GM12878 (cell line): ENCODE data around the gene PHACTR3. TPM values are rescaled to one million over a fixed set of nuclear protein-coding genes. Genes with fewer than 3 reads are reported as not detected.

Experiments
- ATAC-seq: fragments of 200-7000 bp; cut with Tn5 transposase; 3 replicates; pipeline ENCODE4 v1.9.1; 2020; ENCODE audit warnings: mild to moderate bottlenecking, moderate library complexity
- BruUV-seq: library from RNA; stranded (reverse); fragments of 400-500 nt; replicated peaks from 2 replicates; lab custom pipeline; 2021; lab: Mats Ljungman, UMichigan
- CTCF ChIA-PET: fragments of 300-600 bp; sonication (Branson Sonifier 250); formaldehyde crosslinking; extraction: SDS; loops from one replicate; lab custom pipeline; 2021; ENCODE audit warnings: inconsistent platforms; lab: Yijun Ruan, JAX
- POLR2A ChIA-PET: fragments of 350-600 bp; formaldehyde crosslinking; extraction: SDS; loops from one replicate; lab custom pipeline; 2021; ENCODE audit warnings: inconsistent platforms; lab: Charles Lee
- RAD21 ChIA-PET: fragments of 300-600 bp; sonication (Branson Sonifier 250); formaldehyde crosslinking; loops from one replicate; lab custom pipeline; 2023; ENCODE audit warnings: antibody characterized with exemption; ENCODE audit not compliant: unreplicated experiment; lab: Charles Lee
- SMC1A ChIA-PET: fragments of 300-600 bp; sonication (Branson Sonifier 250); formaldehyde crosslinking; loops from one replicate; lab custom pipeline; 2023; ENCODE audit not compliant: unreplicated experiment, uncharacterized antibody; lab: Charles Lee
- DNase-seq: peaks from one replicate; pipeline ENCODE4 v3.0.0-alpha.2; 2011; ENCODE audit warnings: low read depth, low spot score
- FAIRE-seq: peaks from 3 replicates; lab custom pipeline; 2011; peaks lifted over from hg19 to GRCh38; lab: Jason Lieb, UNC
- H2AFZ ChIP-seq: 2 replicates; pipeline ENCODE4 v1.6.0; 2011; ENCODE audit warnings: low read depth, low read length, control low read depth; ENCODE audit not compliant: control insufficient read depth
- H3K27ac ChIP-seq: 2 replicates; pipeline ENCODE4 v1.5.1; 2011; ENCODE audit warnings: control low read depth; ENCODE audit not compliant: control insufficient read depth, insufficient read depth
- H3K27me3 ChIP-seq, 2 experiments: replicated peaks in 1 of 2; 2 replicates each; pipeline versions ENCODE4 v1.6.0 to v1.6.1; 2011; ENCODE audit warnings: low read length in 1 of 2; ENCODE audit not compliant: control insufficient read depth in 2 of 2, insufficient read depth in 2 of 2
- H3K36me3 ChIP-seq, 2 experiments: 2 replicates each; pipeline ENCODE4 v1.5.1; 2011; ENCODE audit warnings: low read length in 1 of 2; ENCODE audit not compliant: control insufficient read depth in 2 of 2, insufficient read depth in 2 of 2
- H3K4me1 ChIP-seq: 2 replicates; pipeline ENCODE4 v1.6.1; 2011; ENCODE audit warnings: mild to moderate bottlenecking, low read length, moderate library complexity, mixed read lengths; ENCODE audit not compliant: control insufficient read depth, insufficient read depth
- H3K4me2 ChIP-seq: 2 replicates; pipeline ENCODE4 v1.6.0; 2011; ENCODE audit warnings: control low read depth; ENCODE audit not compliant: control insufficient read depth, insufficient read depth
- H3K4me3 ChIP-seq: fragments of 200-600 bp; sonication (generic); 2 replicates; pipeline ENCODE4 v1.5.1; 2016
- H3K79me2 ChIP-seq: 2 replicates; pipeline ENCODE4 v1.6.0; 2011; ENCODE audit warnings: low read length; ENCODE audit not compliant: control insufficient read depth, insufficient read depth
- H3K9ac ChIP-seq: 2 replicates; pipeline ENCODE4 v1.8.0; 2011; ENCODE audit warnings: low read length, control low read depth, mixed read lengths; ENCODE audit not compliant: control insufficient read depth, insufficient read depth
- H3K9me3 ChIP-seq: replicated peaks from 3 replicates; pipeline ENCODE4 v1.5.1; 2011; ENCODE audit warnings: mild to moderate bottlenecking, low read length; ENCODE audit not compliant: control insufficient read depth, insufficient read depth
- H4K20me1 ChIP-seq: 2 replicates; pipeline ENCODE4 v1.6.0; 2011; ENCODE audit not compliant: control insufficient read depth, insufficient read depth
- DPF2 ChIP-seq: fragments of 450-650 bp; IDR thresholded peaks from 2 replicates; pipeline ENCODE4 v1.6.1; 2017; ENCODE audit warnings: mild to moderate bottlenecking
- HDAC6 ChIP-seq: fragments of 200-600 bp; sonication (generic); IDR thresholded peaks from one replicate; pipeline ENCODE4 v1.8.0; 2017; ENCODE audit warnings: antibody characterized with exemption; ENCODE audit not compliant: unreplicated experiment
- JUNB ChIP-seq: IDR thresholded peaks from 2 replicates; pipeline ENCODE4 v1.6.1; 2016; ENCODE audit warnings: antibody characterized with exemption, mild to moderate bottlenecking
- MEF2A ChIP-seq: IDR thresholded peaks from 2 replicates; pipeline ENCODE4 v1.6.1; 2011; ENCODE audit warnings: low read depth, mild to moderate bottlenecking, low read length, moderate library complexity; ENCODE audit not compliant: insufficient read depth
- NFYA ChIP-seq: IDR thresholded peaks from 2 replicates; pipeline ENCODE4 v1.6.1; 2011; ENCODE audit warnings: low read depth, mild to moderate bottlenecking, low read length, improper control_type of control experiment, borderline replicate concordance
- NRF1 ChIP-seq: conservative IDR thresholded peaks from 2 replicates; pipeline ENCODE4 v1.6.1; 2011; ENCODE audit warnings: mild to moderate bottlenecking, low read depth, low read length, improper control_type of control experiment
- SPI1 ChIP-seq: IDR thresholded peaks from 2 replicates; pipeline ENCODE4 v1.6.1; 2011; ENCODE audit warnings: low read depth, mild to moderate bottlenecking, low read length, moderate library complexity, borderline replicate concordance; ENCODE audit not compliant: insufficient read depth
- SUZ12 ChIP-seq: fragments of 200-600 bp; sonication (generic); IDR thresholded peaks from one replicate; pipeline ENCODE4 v1.6.1; 2018; ENCODE audit warnings: antibody characterized with exemption, mild to moderate bottlenecking; ENCODE audit not compliant: unreplicated experiment
- ZNF207 ChIP-seq: fragments of 450-650 bp; IDR thresholded peaks from 2 replicates; pipeline ENCODE4 v1.6.1; 2014; ENCODE audit warnings: antibody characterized with exemption, mild to moderate bottlenecking, borderline replicate concordance
- WGBS: methylation state at CpG from one replicate; pipeline ENCODE4 v1.1.6; 2016; ENCODE audit warnings: low lambda C conversion rate; ENCODE audit not compliant: insufficient replicate concordance, insufficient coverage; ENCODE audit errors: missing lambda C conversion rate; 5-methylcytosine and 5-hydroxymethylcytosine counted together
- in situ Hi-C: fragments of 300-500 bp; cut with MboI; formaldehyde crosslinking; loops from 9 replicates; pipeline ENCODE4 v1.14.3; 2018; ENCODE audit warnings: mixed read lengths
- intact Hi-C: fragments of 100-400 bp; cut with micrococcal nuclease; formaldehyde crosslinking; loops from one replicate; pipeline ENCODE4 v1.14.2; 2022; ENCODE audit not compliant: unreplicated experiment
- polyA plus RNA-seq, 11 experiments: library from polyadenylated mRNA; depleted of rRNA in 4 of 11; unstranded in 6 of 11; stranded (reverse) in 5 of 11; fragments of >200 nt; fragmentation: Nextera tagmentation in 4 of 11; fragmentation: Illumina TruSeq in 1 of 11; extraction: Ambion mirVana in 4 of 11; extraction: Trizol in 1 of 11; gene quantifications; 1 replicate in 1 of 11; 2 replicates in 10 of 11; pipeline versions ENCODE4 v1.2.1 to v1.2.3, GENCODE V29; 2011 to 2016; ENCODE audit warnings: inconsistent platforms in 2 of 11, missing spikeins in 2 of 11, low read depth in 1 of 11
- total RNA-seq, 4 experiments: library from RNA; depleted of rRNA in 3 of 4; stranded (reverse); fragments of >200 nt in 3 of 4; fragmentation: Illumina TruSeq in 1 of 4; extraction: Trizol in 1 of 4; gene quantifications; 2 replicates each; pipeline versions ENCODE4 v1.2.1 to v1.2.3, GENCODE V29; 2013 to 2021
- TF ChIP-seq, protein P1 (sequence below), 3 experiments: IDR thresholded peaks in 2 of 3; conservative IDR thresholded peaks in 1 of 3; 2 replicates each; pipeline ENCODE4 v1.5.1; 2011; ENCODE audit warnings: low read depth in 3 of 3, low read length in 3 of 3, mild to moderate bottlenecking in 3 of 3, control low read depth in 2 of 3, moderate library complexity in 2 of 3, inconsistent platforms in 1 of 3, mixed read lengths in 1 of 3; ENCODE audit not compliant: control insufficient read depth in 2 of 3, insufficient read depth in 1 of 3; ENCODE audit errors: extremely low read depth in 1 of 3
- TF ChIP-seq, protein P2 (sequence below): fragments of 450-650 bp; conservative IDR thresholded peaks from 2 replicates; pipeline ENCODE4 v1.6.1; 2017; ENCODE audit warnings: mild to moderate bottlenecking, moderate library complexity
- TF ChIP-seq, protein P3 (sequence below): fragments of 450-650 bp; IDR thresholded peaks from 2 replicates; pipeline ENCODE4 v1.6.1; 2017; ENCODE audit warnings: low read depth, mild to moderate bottlenecking, moderate library complexity
- TF ChIP-seq, protein P4 (sequence below): fragments of 450-650 bp; IDR thresholded peaks from 2 replicates; pipeline ENCODE4 v1.6.1; 2017; ENCODE audit warnings: borderline replicate concordance
- TF ChIP-seq, protein P5 (sequence below): IDR thresholded peaks from 2 replicates; pipeline ENCODE4 v1.6.1; 2012; ENCODE audit warnings: low read length, inconsistent platforms

The PHACTR3 gene
- total and polyA plus RNA-seq, 10 of the 15 experiments (the other 5 are each of a cell fraction or from before 2014, with no cell fraction given), result 0.17 to 2.7 (median 0.27) TPM; not detected in 1

DNA sequence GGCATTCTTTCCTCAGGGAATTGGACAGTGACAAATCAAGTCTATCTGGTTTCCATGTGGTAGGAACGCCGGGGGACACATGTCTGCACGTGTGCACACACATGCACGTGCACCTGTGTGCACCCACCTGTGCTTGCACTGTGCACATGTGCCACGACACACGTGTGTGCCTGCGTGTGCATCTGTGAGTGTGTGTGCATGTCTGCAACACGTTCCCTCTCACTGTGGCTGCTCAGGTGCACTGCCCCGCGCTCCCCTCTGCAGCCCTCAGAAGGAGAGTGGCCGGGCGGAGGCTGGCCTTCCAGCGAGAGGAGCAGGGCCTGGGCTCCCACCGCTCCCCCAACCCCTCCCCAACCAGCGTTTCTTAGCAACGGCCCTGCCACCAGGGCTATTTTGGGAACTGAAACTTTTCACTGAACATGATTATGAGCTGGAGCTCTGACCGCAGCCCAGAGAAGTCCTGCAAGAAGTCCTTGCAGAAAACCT lies 147.8 kb downstream of the PHACTR3 start:
- intact Hi-C loops, result no loop called here
- Histone ChIP-seq H3K4me3 (peak overlapping the region; percentile 66), H2AFZ (peak overlapping the region; percentile 15; the same call in 1 of the 2 replicates), H3K79me2 (no peaks in the 10 kb centered on the region), H3K4me2 (peak overlapping the region; percentile 99), H3K27me3 (no peaks in the 10 kb centered on the region; a peak in 1 of 4 replicates), H3K36me3 (no peaks in the 10 kb centered on the region), H3K9me3 (no peaks in the 10 kb centered on the region), H3K27ac (peak overlapping the region; percentile 67), H3K9ac (no peak overlapping the region), H3K4me1 (peaks cover 28% of the 10 kb centered on the region), H4K20me1 (no peaks in the 10 kb centered on the region)
- WGBS, result 0% methylated on average over 13 of the region's 17 CpGs
- FAIRE-seq (peak; percentile 71), DNase-seq (peak; percentile 58), ATAC-seq (peak; percentile 89)
- BruUV-seq, result no TSS peak
- POLR2A ChIA-PET, result no interaction called here
- in situ Hi-C loops, result loop anchor here (5.0 kb wide), 2 partner anchors 155 to 180 kb away; no protein-coding TSS in a partner anchor
- SMC1A ChIA-PET, result interaction anchor here (1.0 to 1.5 kb wide), 3 partner anchors 85 to 188 kb away, joined by 3 to 7 read pairs (median 4); partner anchors contain the start of genes FAM217B and PPP1R3D
- CTCF ChIA-PET, result interaction anchor here (0.7 to 3.3 kb wide), 6 partner anchors 98 to 180 kb away, joined by 3 to 26 read pairs (median 6); no protein-coding TSS in a partner anchor
- RAD21 ChIA-PET, result interaction anchor here (0.7 to 1.3 kb wide), 5 partner anchors 99 to 180 kb away, joined by 3 to 6 read pairs (median 3); no protein-coding TSS in a partner anchor
- peak; percentile 93 for TF ChIP-seq MEF2A
- TF ChIP-seq, protein P1, sequence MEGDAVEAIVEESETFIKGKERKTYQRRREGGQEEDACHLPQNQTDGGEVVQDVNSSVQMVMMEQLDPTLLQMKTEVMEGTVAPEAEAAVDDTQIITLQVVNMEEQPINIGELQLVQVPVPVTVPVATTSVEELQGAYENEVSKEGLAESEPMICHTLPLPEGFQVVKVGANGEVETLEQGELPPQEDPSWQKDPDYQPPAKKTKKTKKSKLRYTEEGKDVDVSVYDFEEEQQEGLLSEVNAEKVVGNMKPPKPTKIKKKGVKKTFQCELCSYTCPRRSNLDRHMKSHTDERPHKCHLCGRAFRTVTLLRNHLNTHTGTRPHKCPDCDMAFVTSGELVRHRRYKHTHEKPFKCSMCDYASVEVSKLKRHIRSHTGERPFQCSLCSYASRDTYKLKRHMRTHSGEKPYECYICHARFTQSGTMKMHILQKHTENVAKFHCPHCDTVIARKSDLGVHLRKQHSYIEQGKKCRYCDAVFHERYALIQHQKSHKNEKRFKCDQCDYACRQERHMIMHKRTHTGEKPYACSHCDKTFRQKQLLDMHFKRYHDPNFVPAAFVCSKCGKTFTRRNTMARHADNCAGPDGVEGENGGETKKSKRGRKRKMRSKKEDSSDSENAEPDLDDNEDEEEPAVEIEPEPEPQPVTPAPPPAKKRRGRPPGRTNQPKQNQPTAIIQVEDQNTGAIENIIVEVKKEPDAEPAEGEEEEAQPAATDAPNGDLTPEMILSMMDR (IDR thresholded peaks at IDR 0.05 in 2 of 3, conservative IDR thresholded peaks at IDR 0.05 in 1 of 3; ENCODE audit: control insufficient read depth in 2 of 3, extremely low read depth in 1 of 3, insufficient read depth in 1 of 3, low read depth in 3 of 3, low read length in 3 of 3), result no peak
- TF ChIP-seq NFYA, result no peak
- TF ChIP-seq, protein P2, sequence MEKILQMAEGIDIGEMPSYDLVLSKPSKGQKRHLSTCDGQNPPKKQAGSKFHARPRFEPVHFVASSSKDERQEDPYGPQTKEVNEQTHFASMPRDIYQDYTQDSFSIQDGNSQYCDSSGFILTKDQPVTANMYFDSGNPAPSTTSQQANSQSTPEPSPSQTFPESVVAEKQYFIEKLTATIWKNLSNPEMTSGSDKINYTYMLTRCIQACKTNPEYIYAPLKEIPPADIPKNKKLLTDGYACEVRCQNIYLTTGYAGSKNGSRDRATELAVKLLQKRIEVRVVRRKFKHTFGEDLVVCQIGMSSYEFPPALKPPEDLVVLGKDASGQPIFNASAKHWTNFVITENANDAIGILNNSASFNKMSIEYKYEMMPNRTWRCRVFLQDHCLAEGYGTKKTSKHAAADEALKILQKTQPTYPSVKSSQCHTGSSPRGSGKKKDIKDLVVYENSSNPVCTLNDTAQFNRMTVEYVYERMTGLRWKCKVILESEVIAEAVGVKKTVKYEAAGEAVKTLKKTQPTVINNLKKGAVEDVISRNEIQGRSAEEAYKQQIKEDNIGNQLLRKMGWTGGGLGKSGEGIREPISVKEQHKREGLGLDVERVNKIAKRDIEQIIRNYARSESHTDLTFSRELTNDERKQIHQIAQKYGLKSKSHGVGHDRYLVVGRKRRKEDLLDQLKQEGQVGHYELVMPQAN, result no peak
- TF ChIP-seq SUZ12, result no peak
- TF ChIP-seq NRF1, result no peak
- TF ChIP-seq, protein P3, sequence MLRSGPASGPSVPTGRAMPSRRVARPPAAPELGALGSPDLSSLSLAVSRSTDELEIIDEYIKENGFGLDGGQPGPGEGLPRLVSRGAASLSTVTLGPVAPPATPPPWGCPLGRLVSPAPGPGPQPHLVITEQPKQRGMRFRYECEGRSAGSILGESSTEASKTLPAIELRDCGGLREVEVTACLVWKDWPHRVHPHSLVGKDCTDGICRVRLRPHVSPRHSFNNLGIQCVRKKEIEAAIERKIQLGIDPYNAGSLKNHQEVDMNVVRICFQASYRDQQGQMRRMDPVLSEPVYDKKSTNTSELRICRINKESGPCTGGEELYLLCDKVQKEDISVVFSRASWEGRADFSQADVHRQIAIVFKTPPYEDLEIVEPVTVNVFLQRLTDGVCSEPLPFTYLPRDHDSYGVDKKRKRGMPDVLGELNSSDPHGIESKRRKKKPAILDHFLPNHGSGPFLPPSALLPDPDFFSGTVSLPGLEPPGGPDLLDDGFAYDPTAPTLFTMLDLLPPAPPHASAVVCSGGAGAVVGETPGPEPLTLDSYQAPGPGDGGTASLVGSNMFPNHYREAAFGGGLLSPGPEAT, result no peak
- no peak for TF ChIP-seq ZNF207
- peak; percentile 82 for TF ChIP-seq SPI1
- TF ChIP-seq JUNB, result no peak
- TF ChIP-seq, protein P4, sequence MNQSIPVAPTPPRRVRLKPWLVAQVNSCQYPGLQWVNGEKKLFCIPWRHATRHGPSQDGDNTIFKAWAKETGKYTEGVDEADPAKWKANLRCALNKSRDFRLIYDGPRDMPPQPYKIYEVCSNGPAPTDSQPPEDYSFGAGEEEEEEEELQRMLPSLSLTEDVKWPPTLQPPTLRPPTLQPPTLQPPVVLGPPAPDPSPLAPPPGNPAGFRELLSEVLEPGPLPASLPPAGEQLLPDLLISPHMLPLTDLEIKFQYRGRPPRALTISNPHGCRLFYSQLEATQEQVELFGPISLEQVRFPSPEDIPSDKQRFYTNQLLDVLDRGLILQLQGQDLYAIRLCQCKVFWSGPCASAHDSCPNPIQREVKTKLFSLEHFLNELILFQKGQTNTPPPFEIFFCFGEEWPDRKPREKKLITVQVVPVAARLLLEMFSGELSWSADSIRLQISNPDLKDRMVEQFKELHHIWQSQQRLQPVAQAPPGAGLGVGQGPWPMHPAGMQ, result no peak
- TF ChIP-seq HDAC6, result no peak
- 0 out of 2 replicates have a peak, but pooled peaks have one; percentile 56 for TF ChIP-seq DPF2
- TF ChIP-seq, protein P5, sequence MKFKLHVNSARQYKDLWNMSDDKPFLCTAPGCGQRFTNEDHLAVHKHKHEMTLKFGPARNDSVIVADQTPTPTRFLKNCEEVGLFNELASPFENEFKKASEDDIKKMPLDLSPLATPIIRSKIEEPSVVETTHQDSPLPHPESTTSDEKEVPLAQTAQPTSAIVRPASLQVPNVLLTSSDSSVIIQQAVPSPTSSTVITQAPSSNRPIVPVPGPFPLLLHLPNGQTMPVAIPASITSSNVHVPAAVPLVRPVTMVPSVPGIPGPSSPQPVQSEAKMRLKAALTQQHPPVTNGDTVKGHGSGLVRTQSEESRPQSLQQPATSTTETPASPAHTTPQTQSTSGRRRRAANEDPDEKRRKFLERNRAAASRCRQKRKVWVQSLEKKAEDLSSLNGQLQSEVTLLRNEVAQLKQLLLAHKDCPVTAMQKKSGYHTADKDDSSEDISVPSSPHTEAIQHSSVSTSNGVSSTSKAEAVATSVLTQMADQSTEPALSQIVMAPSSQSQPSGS, result no peak
